Activated CD8-positive, alpha-beta memory T cell treated with anti-CD3 and anti-CD28 coated beads for 24 hours (primary cell): ENCODE results near the gene NTSR1.

ENCODE experiments used
- DNase-seq: peaks from one replicate; pipeline ENCODE4 v3.0.0-alpha.2; 2020

The NTSR1 gene

DNA sequence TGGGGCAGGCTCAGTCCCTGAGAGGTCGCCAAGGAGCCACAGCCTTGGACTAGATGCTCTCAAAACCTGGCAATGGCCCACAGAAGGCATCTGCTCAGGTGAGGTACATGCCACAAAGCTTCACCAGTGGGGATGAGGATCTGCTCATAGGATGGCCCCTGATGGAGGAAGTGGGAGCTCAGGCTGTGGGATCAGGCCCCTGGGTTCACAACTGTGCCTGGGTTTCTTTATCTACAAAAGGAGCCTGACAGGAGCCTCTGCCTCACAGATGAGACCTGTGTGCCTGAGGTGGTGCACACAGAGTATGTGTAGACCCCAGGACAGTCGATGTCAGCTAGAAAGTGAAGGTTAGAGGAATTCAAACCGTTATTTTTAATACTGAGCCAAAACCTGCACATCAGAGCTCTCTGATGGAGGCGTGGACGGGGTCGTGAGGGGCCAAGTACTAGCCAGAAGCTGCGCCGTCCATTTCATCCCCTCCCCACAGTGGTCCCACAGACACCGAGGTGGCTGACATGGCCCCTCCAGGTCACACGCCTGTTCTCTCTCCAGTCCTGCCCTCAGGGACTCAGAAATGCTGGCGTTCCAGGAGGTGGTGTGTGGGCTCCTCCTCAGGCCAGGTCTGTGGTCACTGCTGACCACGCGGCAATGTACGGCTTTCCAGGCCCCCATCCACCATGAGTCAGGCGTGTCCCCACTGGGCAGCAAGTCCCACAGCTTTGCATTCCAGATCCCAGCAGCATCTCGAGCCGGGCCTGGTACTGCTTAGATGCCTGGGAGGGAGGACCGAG lies 33.3 kb downstream of the NTSR1 start:
- DNase-seq: no peak

DNA sequence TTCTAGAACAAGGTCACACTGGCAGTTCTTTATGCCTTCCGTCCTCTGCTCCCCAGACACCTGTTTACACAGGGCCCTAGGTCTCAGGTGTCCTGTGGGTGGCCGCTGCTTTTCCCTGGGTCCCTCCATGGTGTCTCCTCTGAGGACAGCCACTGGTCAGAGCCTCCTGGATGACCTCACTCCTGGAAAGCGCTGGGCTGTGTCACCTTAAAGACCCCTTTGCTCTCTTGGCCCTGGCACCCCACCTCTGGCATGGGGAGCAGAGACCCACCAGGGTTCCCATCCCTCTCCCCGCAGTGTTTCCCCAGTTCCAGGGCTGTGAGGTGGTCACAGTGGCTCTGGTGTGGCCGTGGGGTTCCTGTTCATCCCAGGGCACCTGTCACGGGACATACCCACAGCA lies 33.9 kb downstream of the NTSR1 start:
- no peak for DNase-seq

DNA sequence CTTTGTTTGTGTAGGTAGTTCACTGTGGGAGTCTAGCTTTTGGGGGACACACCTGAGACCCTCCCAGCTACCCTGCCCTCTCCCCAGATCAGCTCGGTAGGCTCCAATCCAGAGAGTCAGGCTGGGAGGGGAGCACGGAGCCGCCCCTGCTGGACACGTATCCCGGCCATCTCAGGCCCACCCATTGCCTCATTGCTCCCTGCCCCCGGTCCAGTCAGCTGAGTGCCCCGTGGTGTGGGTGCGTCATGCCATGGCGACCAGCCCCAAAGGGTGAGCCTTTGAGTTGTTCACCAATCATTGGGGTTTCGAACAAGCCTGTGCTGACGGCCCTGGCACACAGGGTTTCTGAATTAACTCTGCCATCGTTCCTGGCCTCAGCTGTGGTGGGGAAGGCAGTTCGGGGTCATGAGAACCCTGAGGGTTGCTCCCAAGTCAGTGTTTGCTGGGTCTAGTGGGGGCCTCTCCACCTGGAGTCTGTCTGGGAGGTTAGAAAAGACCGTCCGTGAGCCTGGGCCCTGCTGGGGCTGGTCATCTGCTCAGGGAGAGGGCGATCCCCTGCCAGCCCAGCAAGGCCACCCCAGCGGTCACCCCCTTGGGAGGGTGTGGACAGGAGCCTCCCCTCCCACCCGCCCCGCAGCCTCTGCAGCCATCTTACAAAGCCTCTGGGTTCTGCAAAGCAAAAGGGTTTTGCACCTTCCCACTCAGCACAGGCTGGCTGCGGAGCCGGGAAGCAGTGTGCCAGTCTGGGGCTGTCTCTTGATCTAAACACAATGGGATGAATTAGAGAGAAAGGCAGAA lies 34.5 kb downstream of the NTSR1 start:
- DNase-seq: no peak

DNA sequence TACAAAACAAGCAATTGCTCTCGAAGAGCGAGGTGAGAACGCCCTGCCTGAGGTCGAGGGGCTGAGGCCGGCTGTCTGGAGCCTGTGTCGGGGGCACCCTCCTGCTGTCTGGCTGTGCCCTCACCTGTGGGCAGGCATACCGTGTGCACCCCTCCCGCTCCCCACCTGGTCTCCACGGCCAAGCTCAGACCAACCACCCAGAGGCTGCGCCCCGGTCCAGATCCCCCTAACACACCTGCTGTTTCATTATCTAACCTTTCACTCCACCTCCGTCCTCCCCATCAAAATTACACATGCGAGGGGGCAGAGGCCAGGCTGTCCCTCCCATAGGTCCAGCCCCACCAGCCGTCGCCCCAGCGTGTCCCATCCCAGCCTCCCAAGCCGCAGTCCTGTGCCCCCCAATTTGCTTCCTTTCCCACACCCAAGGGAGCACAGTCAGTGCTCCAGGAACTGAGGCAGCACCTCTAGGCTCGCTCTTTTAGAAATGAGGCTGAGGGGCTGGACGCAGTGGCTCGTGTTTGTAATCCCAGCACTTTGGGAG lies 35.2 kb downstream of the NTSR1 start:
- no peak for DNase-seq

DNA sequence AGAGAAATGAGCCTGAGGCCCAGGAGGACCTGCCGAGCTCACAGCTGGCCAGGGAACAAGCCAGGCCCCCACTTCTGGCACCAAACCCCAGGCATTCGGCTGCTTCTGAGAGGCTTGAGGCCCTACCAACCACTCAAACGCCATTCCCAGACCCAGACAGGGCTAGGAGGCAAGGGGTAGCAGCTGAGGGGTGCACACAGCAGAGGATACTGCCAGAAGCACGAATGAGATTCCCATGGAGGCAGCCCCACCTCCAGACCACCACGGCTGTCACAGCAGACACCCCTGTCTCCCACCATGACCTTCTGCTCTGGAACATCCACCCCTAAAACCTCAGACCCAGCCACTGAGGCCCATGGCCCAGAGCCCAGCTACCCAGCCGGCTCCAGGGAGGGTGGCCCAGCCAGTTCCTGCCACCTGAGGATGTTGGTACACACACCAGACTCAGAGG lies 36.1 kb downstream of the NTSR1 start:
- DNase-seq: no peak

DNA sequence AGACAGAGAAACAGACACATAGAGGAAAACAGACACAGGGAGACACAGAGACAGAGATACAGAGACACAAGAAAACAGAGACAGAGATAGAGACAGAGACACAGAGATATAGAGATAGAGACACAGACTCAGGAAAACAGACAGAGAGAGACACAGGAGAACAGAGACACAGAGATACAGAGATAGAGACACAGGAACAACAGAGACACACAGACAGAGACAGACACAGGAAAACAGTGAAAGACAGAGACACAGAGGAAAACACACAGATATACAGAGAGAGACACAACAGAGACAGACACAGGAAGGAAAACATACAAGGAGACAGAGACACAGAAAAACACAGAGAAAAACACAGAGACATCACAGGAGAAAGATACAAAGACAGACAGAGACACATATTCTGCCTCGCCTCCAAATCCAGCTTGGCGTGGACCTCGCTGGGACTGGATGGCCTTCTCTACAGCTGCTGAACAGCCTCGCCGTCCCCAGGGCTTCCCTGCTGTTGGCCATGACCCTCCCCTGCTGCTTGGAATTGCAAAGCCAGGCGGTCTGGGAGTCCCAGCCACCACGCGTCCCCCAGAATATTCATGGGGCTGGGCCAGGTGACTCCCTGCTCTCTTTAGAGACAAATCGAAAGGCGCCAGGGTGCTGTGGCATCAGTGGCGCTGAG lies 36.8 kb downstream of the NTSR1 start:
- no peak for DNase-seq

DNA sequence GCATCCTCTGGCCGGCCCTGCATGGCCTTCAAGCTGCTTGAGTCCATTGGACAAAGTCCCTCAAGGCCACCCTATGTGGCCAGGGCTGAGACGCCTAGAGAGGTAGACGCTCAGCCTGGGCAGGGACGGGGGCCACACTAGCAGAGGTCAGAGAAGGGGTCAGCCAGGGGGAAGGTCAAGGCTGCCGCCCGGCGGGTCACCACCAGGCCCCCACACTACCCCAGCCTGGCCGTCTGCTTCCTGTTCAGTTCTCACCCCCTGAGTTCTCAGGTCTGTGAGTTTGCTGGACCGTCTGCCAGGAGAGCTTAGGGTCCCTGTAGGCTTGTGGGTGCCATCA lies 37.3 kb downstream of the NTSR1 start:
- DNase-seq: no peak

DNA sequence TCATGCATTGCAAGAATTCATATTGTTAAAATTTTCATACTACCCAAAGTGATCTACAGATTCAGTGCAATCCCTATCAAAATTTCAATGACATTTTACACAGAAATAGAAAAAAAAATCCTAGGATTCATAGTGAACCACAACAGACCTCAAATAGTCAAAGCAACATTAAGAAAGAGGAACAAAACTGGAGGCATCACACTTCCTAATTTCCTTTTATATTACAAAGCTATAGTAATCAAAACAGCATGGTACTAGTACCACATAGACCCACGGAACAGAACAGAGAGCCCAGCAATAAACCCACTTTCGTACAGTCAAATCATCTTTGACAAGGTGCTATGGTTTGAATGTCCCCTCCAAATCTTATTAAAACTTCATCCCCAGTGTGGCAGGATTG lies 39.7 kb downstream of the NTSR1 start:
- no peak for DNase-seq

DNA sequence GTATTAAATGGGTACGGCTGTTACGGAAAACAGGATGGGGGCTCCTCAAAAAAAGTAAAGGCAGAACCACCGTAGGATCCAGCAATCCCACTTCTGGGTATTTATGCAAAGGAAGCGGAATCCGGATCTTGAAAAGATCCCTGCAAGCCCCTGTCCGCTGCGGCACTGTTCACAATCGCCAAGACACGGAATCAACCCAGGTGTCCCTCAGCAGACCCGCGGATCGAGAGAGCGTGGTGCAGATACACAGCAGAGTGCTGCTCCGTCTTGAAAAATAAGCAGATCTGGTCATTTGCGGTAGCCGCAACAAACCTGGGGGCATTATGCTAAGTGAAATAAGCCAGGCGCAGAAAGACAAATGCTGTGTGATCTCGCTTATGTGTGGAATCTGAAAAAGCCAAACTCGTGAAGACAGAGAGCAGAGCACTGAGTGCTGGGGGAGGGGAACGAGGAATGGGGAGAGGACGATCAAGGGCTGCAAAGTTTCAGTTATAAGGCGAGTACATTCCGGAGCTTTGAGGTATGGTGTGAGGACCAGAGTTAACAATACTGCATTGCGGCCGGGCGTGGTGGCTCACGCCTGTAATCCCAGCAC lies 41.3 kb downstream of the NTSR1 start:
- DNase-seq: no peak

DNA sequence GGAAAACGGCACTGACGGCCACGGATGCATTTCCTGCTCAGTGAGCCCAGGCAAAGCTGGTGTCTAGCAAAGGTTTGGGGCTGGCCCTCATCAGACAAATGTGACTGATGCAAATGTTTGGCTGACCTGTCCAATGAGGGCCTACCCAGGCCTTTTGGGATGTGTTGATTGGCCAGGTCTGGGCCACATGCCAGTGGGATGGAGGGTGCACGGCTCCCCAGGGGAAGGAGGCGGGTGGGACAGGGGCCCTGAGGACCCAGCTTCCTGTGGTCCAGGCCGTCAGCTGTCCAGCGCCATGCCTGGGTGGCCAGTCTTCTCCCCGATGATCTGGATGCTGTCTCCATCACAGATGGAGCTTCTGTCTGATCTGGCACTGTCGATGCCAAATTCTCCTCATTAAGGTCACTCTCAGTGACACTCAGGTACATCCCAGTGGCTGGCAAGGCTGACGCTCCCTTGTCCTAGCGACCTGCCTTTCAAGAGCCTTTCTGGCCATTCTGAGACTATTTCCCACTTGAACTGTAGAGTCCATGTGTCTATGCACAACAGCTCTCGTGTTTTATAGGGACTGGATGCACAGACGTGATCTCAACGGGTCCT lies 43.0 kb downstream of the NTSR1 start:
- DNase-seq: no peak

DNA sequence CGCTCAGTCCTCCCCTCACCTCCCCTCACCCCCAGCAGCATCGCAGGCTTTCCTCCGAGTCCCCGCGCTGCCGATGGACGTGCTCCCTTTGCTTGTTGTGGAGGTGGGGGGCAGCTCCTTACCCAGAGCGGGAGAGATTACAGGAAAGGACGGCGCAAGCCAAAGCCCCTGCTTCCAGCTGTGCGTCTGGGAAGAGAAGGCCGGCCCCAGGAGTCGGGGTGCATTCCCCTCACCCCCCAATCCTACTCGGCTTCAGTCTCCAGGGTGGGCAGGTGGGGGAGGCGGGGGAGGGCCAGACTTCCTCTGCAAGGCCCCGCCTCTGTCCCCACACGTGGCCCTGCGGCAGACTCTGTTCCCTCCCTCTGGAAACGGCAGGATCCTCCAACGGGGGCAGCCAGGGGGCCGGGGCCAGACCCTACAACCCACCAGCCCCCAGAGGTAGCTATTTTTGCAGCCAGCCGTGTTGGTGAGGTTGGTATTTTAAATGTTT lies 43.6 kb downstream of the NTSR1 start:
- no peak for DNase-seq

DNA sequence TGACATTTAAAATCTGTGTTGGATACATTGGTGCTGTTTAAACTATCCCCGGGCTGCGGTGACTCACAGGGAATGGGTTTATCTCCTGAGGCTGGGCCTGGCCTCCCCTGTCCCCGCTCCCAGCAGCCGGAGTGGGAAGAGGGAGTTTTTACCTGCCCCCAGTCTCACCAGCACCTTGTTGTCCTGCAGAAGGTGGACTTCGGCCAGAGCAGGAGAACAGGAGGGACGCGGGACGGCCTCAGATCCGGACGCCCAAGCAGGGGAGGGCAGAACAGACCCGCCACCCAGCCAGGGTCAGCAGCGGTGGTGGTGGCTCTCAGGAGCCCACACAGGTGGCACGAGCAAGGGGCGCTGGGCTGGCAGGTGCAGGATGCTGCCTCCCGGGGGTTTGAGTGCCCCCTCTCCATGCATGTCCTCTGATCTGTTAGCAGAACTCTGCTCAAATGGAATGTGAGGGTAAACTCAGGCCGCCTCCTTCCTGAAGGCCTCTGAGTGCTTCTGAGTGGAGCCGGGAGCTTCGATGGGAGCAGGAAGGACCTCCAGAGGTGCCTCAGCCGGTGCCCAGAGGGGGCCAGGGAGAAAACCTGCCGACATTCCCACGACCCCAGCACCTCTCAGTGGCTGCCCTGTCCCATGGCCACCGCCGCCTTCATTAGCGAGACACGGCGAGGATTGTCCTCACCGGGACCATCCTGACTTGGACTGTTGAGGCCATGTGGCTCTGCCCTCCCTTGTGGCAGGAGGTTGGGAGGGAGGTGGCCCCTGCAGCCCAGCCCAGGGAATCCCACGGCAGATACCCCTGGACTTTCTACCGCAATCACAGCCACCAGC lies 44.2 kb downstream of the NTSR1 start:
- no peak for DNase-seq

DNA sequence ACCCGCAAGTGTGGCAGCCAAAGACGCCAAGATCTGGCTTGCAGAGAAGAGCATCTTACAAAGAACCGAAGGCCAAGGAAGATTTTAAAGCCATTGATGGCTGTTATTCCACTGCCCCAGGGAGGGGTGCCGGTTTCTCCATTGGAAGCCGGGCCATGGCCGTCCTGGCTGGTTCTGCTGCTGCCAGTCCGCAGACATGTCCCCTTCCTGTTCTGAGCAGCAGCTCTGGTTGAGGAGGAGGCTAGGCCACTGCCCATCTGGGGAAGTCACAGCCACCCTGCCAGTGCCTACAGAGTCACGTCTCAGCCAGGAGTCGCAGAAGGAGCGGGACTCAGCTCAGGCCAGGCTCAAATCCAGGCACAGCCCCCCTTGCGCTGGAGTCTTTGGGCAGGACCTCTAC lies 45.0 kb downstream of the NTSR1 start:
- no peak for DNase-seq

DNA sequence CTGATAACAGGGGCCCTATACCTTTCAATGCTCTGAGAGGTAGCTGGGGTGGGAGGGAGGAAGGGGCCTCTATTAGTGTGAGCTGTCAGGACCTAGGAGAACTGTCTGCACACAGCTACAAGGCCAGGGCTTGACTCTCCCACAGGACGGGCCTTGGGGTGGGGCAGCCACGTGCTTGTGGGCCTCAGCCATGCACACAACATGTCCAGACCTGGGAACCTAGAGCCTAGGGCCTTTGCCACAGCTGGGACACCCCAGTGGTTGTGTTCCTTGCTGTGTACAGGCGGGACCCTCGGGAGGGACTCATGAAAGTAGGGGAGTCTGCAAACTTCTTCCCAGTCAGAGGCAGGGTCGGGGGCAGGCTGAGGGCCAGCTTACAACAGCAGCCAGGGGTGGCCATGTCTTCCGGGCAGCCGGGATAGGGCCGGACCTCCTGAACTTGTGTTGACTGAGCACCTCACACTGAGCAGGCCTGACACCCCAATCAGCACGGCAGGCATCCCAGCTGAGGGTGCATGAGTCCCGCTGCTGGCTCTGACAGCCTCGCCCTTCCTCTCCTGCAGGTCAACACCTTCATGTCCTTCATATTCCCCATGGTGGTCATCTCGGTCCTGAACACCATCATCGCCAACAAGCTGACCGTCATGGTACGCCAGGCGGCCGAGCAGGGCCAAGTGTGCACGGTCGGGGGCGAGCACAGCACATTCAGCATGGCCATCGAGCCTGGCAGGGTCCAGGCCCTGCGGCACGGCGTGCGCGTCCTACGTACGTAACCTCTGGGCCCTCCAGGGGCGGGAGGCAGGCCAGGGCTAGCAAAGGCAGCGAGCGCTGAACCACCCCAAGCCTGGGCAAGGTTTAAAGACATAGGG lies 45.7 kb downstream of the NTSR1 start:
- no peak for DNase-seq

DNA sequence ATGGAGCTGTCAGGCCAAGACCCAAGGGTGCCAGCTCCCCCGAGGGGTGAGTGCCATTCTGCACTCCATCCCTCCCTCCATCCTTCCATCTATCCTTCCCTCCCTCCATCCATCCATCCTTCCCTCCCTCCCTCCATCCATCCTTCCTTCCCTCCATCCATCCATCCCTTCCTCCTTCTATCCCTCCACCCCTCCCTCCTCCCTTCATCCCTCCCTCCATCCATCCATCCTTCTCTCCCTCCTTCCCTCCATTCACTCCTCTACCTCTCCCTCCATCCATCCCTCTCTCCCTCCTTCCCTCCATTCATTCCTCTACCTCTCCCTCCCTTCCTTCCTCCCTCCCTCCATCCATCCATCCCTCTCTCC lies 46.3 kb downstream of the NTSR1 start:
- no peak for DNase-seq

DNA sequence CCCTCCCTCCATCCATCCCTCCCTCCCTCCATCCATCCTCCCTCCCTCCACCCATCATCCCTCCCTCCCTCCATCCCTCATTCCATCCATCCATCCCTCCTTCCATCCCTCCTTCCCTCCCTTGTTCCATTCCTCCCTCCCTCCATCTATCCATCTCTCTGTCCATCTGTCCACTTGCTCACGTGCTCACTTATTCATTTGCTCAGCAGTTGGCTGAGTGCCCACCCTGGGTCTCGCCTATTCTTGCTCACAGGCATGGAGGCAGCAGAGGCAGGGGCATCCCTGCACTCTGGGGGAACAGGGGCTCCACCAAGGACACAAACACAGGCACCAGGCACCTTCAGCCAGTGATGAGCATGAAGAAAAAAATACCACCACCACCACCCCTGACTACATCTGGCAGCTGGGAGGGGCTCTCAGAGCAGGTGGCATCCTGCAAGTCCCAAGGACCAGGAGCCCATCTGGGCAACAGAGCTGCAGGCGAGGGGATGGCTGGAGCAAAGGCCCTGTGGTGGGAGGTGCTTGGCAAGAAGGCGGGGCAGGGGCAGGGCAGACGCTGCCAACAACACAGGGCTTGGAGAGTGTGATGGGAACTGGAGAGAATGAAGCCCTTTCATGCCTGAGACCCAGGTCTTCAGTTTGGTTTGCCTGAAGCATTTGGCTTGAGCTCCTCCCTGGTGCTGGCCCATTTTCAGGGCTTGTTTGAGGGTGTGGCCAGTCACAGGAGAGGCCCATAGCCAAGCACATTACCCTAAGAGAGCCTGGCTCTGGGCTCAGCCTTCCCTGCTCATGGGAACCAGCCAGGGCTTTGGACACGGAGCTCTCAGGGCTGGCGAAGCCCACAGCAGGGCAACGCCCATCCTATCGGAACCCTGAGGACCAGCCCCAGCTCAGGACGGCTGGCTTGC lies 47.4 kb downstream of the NTSR1 start:
- no peak for DNase-seq

DNA sequence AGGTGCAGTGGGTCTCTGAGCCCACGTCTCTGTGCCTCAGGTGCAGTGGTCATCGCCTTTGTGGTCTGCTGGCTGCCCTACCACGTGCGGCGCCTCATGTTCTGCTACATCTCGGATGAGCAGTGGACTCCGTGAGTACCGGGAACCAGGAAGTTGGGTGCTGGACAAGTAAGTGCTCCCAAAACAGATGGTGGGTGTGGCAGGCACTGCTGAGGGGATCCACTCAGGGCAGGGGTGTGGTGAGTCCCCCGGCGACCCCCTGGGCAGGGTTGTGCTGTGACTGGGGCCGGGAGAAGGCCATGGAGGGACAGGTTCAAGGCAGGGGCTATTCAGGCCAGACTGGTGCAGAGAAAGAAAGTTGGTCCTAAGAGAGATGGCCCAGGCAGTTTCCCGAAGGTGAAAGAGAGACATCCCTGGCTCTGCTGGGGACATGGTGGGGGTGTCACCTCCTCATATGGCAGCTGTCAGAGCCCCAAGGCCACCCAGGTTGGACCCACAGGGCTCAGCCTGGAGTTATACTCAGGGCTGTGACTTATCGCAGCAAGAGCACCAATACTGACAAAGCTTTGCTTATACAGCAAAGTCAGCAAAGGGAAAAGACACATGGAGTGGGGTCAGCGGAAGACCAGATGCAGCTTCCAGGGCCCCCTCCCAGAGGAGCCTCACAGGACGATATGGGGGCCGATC lies 49.7 kb downstream of the NTSR1 start:
- DNase-seq: no peak

DNA sequence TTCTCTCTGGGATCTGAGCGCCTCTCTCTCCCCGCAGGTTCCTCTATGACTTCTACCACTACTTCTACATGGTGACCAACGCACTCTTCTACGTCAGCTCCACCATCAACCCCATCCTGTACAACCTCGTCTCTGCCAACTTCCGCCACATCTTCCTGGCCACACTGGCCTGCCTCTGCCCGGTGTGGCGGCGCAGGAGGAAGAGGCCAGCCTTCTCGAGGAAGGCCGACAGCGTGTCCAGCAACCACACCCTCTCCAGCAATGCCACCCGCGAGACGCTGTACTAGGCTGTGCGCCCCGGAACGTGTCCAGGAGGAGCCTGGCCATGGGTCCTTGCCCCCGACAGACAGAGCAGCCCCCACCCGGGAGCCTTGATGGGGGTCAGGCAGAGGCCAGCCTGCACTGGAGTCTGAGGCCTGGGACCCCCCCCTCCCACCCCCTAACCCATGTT lies 51.4 kb downstream of the NTSR1 start:
- DNase-seq: no peak

DNA sequence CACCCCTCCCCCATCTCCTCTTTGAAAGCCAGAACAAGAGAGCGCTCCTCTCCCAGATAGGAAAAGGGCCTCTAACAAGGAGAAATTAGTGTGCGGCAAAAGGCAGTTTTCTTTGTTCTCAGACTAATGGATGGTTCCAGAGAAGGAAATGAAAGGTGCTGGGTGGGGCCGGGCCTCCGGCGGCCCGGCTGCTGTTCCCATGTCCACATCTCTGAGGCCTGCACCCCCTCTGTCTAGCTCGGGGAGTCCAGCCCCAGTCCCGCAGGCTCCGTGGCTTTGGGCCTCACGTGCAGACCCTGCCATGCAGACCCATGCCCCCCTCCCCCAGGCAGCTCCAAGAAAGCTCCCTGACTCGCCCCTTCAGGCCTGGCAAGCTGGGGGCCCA lies 51.8 kb downstream of the NTSR1 start:
- no peak for DNase-seq
